Ovary (tissue), 9 donors: ENCODE measurements around the gene BCL2A1. TPM values are rescaled to one million over a fixed set of nuclear protein-coding genes. Genes with fewer than 3 reads are reported as not detected.
A peak's percentile ranks its signal among the peaks of the same experiment; 100 is the strongest.
"Not testable (repeated sequence)": the region's sequence is repeated elsewhere in the genome, so short reads cannot be mapped to it uniquely, and the experiment has no call there.

Experiments used
- DNase-seq, 5 donors: peaks; one replicate each; pipeline ENCODE4 v3.0.0-alpha.2; 2019 to 2020
- H3K27ac ChIP-seq, 2 donors: fragments of 200-600 bp; one replicate each; pipeline versions ENCODE4 v1.5.1 to v1.8.0; 2019 to 2022
- H3K27me3 ChIP-seq: fragments of 200-600 bp; one replicate; pipeline ENCODE4 v1.8.0; 2022
- H3K36me3 ChIP-seq: fragments of 200-600 bp; sonication (generic); one replicate; pipeline ENCODE4 v1.5.1; 2019
- H3K4me1 ChIP-seq: one replicate; pipeline ENCODE4 v1.8.1; 2013; ENCODE audit warnings: mild to moderate bottlenecking, moderate library complexity; ENCODE audit not compliant: insufficient read depth
- H3K4me3 ChIP-seq: fragments of 200-600 bp; sonication (generic); one replicate; pipeline ENCODE4 v1.5.1; 2017
- H3K9me3 ChIP-seq, 2 donors: fragments of 200-600 bp in 1 of 2; sonication (generic) in 1 of 2; one replicate each; pipeline versions ENCODE4 v1.5.1 to v1.8.1; 2013 to 2019; ENCODE audit warnings: mild to moderate bottlenecking in 1 of 2, moderate library complexity in 1 of 2
- EP300 ChIP-seq: sonication (generic); formaldehyde crosslinking; IDR thresholded peaks from one replicate; pipeline ENCODE4 v1.6.1; 2017; ENCODE audit warnings: antibody characterized with exemption
- POLR2A ChIP-seq: fragments of 450-650 bp; IDR thresholded peaks from one replicate; pipeline ENCODE4 v1.6.1; 2017; ENCODE audit warnings: antibody characterized with exemption, mild to moderate bottlenecking, moderate library complexity
- WGBS, 3 donors: extraction: QIAGEN DNeasy Blood & Tissue Kit in 1 of 3; methylation state at CpG; one replicate each; pipeline versions ENCODE4 v1.1.5 to v1.1.7; 2013 to 2017; 5-methylcytosine and 5-hydroxymethylcytosine counted together
- intact Hi-C, 4 donors: fragments of 100-400 bp; cut with DNase I; formaldehyde crosslinking; loops; one replicate each; pipeline versions ENCODE4 v1.11.0 to v1.15.1; 2022 to 2023
- polyA plus RNA-seq, 2 donors: library from polyadenylated mRNA; stranded (reverse); fragments of 200-250 nt in 1 of 2; fragments of 350-450 nt in 1 of 2; fragmentation: Illumina TruSeq in 1 of 2; extraction: RNeasy Lipid Tissue Mini Kit (QIAGEN cat#74804) in 1 of 2; gene quantifications; one replicate each; pipeline ENCODE4 v1.2.3, GENCODE V29; 2013 to 2014
- total RNA-seq, 7 donors: library from RNA; depleted of rRNA in 2 of 7; stranded (reverse); fragments of >200 nt in 2 of 7; fragmentation: NEBNext Ultra II Directional in 3 of 7; extraction: Animal tissue kit (Norgen Biotek cat#: 25700) in 3 of 7; gene quantifications; one replicate each; pipeline versions ENCODE4 v1.1.0 to v1.2.4, GENCODE V29; 2016 to 2023
- TF ChIP-seq, protein P1 (sequence below), 3 donors: fragments of 450-650 bp in 2 of 3; fragments of 200-600 bp in 1 of 3; IDR thresholded peaks; one replicate each; pipeline versions ENCODE4 v1.5.1 to v1.8.0; 2016 to 2022; ENCODE audit warnings: antibody characterized with exemption in 3 of 3, mild to moderate bottlenecking in 1 of 3
- donor health status: DM: no; HTN: no; CAD: no; lungs with moderate emphysema.
- donor health status: DM: no; HTN: no; CAD: no.
- donor health status: Bipolar disorder and iron deficiency.
- donor health status: DM: yes; HTN: yes; CAD: no.
- donor health status: DM: no; HTN: no; CAD: no.
- donor health status: DM: yes; HTN: yes; CAD: no.

The BCL2A1 gene
- total and polyA plus RNA-seq, 9 donors, result 0.48 to 4.0 (median 1.2) TPM; not detected in 1

DNA sequence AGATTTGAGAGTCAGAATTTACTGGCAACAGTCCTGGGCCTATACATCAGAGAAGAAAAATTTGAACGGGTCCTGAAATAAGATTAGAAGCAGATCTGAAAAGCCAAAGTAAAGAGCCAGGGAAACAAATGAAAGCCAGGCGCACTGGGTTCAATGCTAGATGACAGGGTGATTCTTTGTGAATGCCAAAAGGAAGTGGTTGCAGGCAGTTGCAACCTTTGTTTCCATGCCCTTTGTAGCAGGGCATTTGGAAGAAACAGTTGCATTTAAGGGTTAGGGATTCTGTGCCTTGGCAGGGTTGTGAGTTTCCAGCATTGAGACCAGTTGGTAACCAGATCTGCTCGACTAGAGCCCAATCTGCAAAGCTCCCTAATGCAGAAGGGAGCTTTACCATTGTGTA lies 37.8 kb downstream of the BCL2A1 start:
- intact Hi-C loops, result no loop called here
- Histone ChIP-seq H3K4me1 (no peaks in the 10 kb centered on the region), H3K27ac (no peak overlapping the region), H3K9me3 (no peaks in the 10 kb centered on the region), H3K4me3 (no peak overlapping the region), H3K27me3 (no peaks in the 10 kb centered on the region), H3K36me3 (no peaks in the 10 kb centered on the region)
- DNase-seq, result no peak
- TF ChIP-seq, protein P1, sequence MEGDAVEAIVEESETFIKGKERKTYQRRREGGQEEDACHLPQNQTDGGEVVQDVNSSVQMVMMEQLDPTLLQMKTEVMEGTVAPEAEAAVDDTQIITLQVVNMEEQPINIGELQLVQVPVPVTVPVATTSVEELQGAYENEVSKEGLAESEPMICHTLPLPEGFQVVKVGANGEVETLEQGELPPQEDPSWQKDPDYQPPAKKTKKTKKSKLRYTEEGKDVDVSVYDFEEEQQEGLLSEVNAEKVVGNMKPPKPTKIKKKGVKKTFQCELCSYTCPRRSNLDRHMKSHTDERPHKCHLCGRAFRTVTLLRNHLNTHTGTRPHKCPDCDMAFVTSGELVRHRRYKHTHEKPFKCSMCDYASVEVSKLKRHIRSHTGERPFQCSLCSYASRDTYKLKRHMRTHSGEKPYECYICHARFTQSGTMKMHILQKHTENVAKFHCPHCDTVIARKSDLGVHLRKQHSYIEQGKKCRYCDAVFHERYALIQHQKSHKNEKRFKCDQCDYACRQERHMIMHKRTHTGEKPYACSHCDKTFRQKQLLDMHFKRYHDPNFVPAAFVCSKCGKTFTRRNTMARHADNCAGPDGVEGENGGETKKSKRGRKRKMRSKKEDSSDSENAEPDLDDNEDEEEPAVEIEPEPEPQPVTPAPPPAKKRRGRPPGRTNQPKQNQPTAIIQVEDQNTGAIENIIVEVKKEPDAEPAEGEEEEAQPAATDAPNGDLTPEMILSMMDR (IDR thresholded peaks at IDR 0.05), result no peak
- TF ChIP-seq POLR2A, result no peak
- no peak for TF ChIP-seq EP300
- WGBS, 3 donors, result 59 to 65% (median 64%) methylated on average over 3 of the region's 3 CpGs

DNA sequence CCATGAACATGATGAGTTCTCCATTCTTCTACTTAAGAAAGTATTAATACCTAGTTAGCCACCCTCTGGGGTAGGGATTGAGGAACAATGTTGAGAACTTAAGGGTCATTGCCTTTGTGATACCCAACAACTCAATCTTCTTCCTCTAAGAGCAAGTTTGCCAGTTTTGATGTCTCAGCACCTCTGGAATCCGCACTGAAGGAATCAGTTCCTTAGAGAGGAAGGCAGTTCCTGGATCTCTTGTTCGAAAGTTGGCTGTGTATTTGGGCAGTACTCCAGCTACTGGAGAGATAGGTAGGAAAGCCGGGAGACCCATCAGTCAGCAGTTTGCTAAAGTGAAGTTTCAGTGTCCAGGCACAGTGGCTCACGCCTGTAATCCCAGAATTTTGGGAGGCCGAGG lies 38.5 kb downstream of the BCL2A1 start:
- 43 to 46% (median 45%) methylated on average over 5 of the region's 5 CpGs for WGBS, 3 donors
- intact Hi-C loops, result no loop called here
- H3K36me3 ChIP-seq, result no peaks in the 10 kb centered on the region
- H3K27ac ChIP-seq, result no peak overlapping the region
- TF ChIP-seq, protein P1 (IDR thresholded peaks at IDR 0.05), result no peak
- no peak for TF ChIP-seq EP300
- TF ChIP-seq POLR2A, result no peak
- H3K27me3 ChIP-seq, result no peaks in the 10 kb centered on the region
- H3K9me3 ChIP-seq, result no peaks in the 10 kb centered on the region
- H3K4me1 ChIP-seq, result no peaks in the 10 kb centered on the region
- DNase-seq, result no peak
- H3K4me3 ChIP-seq, result no peak overlapping the region

DNA sequence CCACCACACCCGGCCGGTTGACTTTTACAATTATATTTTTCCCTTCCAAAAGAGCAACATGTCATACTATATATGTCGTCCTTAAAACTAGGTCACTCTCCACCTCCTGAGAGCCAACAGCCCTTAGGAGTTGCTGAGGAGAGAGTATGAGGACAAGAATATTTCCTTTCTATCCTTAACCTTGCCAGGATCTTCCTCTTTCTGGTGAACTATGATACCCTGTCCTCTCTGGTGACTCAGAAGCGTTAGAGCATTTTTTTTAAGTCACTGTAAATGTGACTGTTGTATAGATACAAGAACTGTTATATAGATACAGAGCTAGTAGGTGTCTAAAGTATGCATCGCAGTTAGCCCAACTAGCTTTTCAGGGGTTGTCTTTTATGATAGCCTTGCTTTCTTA lies 40.5 kb downstream of the BCL2A1 start:
- TF ChIP-seq, protein P1 (IDR thresholded peaks at IDR 0.05), result no peak
- no peak for TF ChIP-seq POLR2A
- Histone ChIP-seq H3K36me3 (no peaks in the 10 kb centered on the region), H3K4me3 (no peak overlapping the region), H3K9me3 (no peaks in the 10 kb centered on the region), H3K27ac (no peak overlapping the region), H3K4me1 (no peaks in the 10 kb centered on the region), H3K27me3 (no peaks in the 10 kb centered on the region)
- intact Hi-C loops, result no loop called here
- WGBS, 3 donors, result 76 to 86% (median 80%) methylated on average over 5 of the region's 5 CpGs
- DNase-seq, result no peak

DNA sequence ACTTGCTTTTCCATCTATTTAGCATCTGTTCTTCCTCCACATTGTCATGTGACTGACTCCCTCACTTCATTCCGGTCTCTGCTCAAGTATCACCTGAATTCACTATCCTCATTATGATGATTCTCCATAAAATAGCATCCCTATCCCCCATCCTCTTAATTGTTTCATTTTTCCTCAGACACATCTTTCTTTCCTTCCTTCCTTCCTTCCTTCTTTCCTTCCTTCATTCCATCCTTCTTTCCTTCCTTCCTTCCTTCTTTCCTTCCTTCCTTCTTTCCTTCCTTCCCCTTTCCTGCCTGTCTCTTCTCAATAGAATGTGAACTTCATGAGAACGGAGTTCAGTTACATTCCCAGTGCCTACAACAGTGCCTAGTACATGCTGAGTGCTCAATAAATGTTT lies 41.6 kb downstream of the BCL2A1 start:
- H3K36me3 ChIP-seq, result no peaks in the 10 kb centered on the region
- peaks cover under 1% of the 10 kb centered on the region for H3K4me1 ChIP-seq
- no peaks in the 10 kb centered on the region for H3K9me3 ChIP-seq
- intact Hi-C loops, result no loop called here
- H3K27me3 ChIP-seq, result no peaks in the 10 kb centered on the region
- WGBS, 3 donors, result 79 to 85% (median 80%) methylated on average over 2 of the region's 2 CpGs
- no peak for DNase-seq
- TF ChIP-seq POLR2A, result no peak
- TF ChIP-seq, protein P1 (IDR thresholded peaks at IDR 0.05), result no peak
- no peak for TF ChIP-seq EP300
- no peak overlapping the region for H3K4me3 ChIP-seq
- H3K27ac ChIP-seq, result no peak overlapping the region

DNA sequence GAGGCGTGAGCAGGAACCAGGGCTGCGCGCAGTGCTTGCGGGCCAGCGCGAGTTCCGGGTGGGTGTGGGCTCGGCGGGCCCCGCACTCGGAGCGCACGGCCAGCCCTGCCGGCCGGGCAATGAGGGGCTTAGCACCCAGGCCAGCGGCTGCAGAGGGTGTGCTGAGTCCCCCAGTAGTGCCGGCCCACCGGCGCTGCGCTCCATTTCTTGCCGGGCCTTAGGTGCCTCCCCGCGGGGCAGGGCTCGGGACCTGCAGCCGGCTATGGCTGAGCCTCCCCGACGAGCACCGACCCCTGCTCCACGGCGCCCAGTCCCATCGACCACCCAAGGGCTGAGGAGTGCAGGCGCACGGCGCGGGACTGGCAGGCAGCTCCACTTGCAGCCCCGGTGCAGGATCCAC lies 44.9 kb downstream of the BCL2A1 start:
- peak in 1 of 5 donors; percentile 21 for DNase-seq
- H3K36me3 ChIP-seq, H3K27me3 ChIP-seq, H3K4me3 ChIP-seq, intact Hi-C loops, H3K9me3 ChIP-seq, H3K4me1 ChIP-seq, H3K27ac ChIP-seq: not testable (repeated sequence)
- 96 to 99% (median 97%) methylated on average over 15 to 36 of the region's 36 CpGs for WGBS, 3 donors
